Activated B cell treated with CpG ODN at 0.5 μM for 24 hours (primary cell): ENCODE data around the gene KCNJ10. TPM values are rescaled to one million over a fixed set of nuclear protein-coding genes. Genes with fewer than 3 reads are reported as not detected.

Source experiments
- ATAC-seq: fragments of 200-7000 bp; cut with Tn5 transposase; one replicate; pipeline ENCODE4 v1.10.0; 2021; ENCODE audit warnings: low read depth, mild to moderate bottlenecking, moderate library complexity
- CTCF ChIA-PET: fragments of 350-600 bp; sonication (Branson Sonifier 250); formaldehyde crosslinking; loops from one replicate; lab custom pipeline; 2021; ENCODE audit warnings: antibody characterized with exemption; lab: Charles Lee
- POLR2A ChIA-PET: fragments of 350-600 bp; sonication (Branson Sonifier 250); formaldehyde crosslinking; loops from one replicate; lab custom pipeline; 2021; ENCODE audit warnings: antibody characterized with exemption; lab: Charles Lee
- DNase-seq: peaks from one replicate; pipeline ENCODE4 v3.0.0; 2022
- H3K27ac Mint-ChIP-seq: one replicate; pipeline ENCODE4 v1.8.0; 2020; ENCODE audit warnings: mixed read lengths
- H3K27me3 Mint-ChIP-seq: one replicate; pipeline ENCODE4 v1.8.0; 2021; ENCODE audit warnings: mixed read lengths
- H3K36me3 Mint-ChIP-seq: one replicate; pipeline ENCODE4 v1.8.0; 2021; ENCODE audit warnings: low read depth, mixed read lengths
- H3K4me1 Mint-ChIP-seq: one replicate; pipeline ENCODE4 v1.8.0; 2021; ENCODE audit warnings: mixed read lengths
- H3K4me3 Mint-ChIP-seq: one replicate; pipeline ENCODE4 v1.8.0; 2020; ENCODE audit warnings: mild to moderate bottlenecking, mixed read lengths
- H3K9me3 Mint-ChIP-seq: one replicate; pipeline ENCODE4 v1.8.0; 2020; ENCODE audit warnings: mixed read lengths
- CTCF ChIP-seq: fragments of 200-600 bp; IDR thresholded peaks from one replicate; pipeline ENCODE4 v1.8.0; 2022; ENCODE audit warnings: antibody characterized with exemption, mild to moderate bottlenecking
- intact Hi-C: fragments of 100-400 bp; cut with micrococcal nuclease; formaldehyde crosslinking; loops from one replicate; pipeline ENCODE4 v1.15.1; 2024
- total RNA-seq: library from RNA; stranded (reverse); gene quantifications from 2 replicates; pipeline ENCODE4 v1.2.3, GENCODE V29; 2022

Gene KCNJ10
- total RNA-seq, 1 donor from 2014 or later: not detected

GRCh38 chr1:160047111-160047991 is 22.6 kb downstream of the KCNJ10 start:
- peaks cover 29% of the 10 kb centered on the region for H3K27me3 Mint-ChIP-seq
- H3K36me3 Mint-ChIP-seq: no peaks in the 10 kb centered on the region
- DNase-seq (no peak), ATAC-seq (peak; percentile 49)
- POLR2A ChIA-PET: interaction anchor here (1.2 kb wide), 2 partner anchors 15 to 35 kb away, joined by 3 read pairs; partner anchors contain the start of gene PIGM
- no peak for TF ChIP-seq CTCF
- H3K4me1 Mint-ChIP-seq: peaks cover 12% of the 10 kb centered on the region
- no peak overlapping the region for H3K27ac Mint-ChIP-seq
- peak overlapping the region; percentile 72 for H3K4me3 Mint-ChIP-seq
- CTCF ChIA-PET: interaction anchor here (1.0 to 5.0 kb wide), 8 partner anchors 10 to 329 kb away, joined by 3 to 81 read pairs (median 10); partner anchors contain the start of genes KCNJ10, KCNJ9 and PIGM
- intact Hi-C loops: loop anchor here (2.0 kb wide), 1 partner anchor 205 kb away; no protein-coding TSS in a partner anchor
- no peaks in the 10 kb centered on the region for H3K9me3 Mint-ChIP-seq

DNA sequence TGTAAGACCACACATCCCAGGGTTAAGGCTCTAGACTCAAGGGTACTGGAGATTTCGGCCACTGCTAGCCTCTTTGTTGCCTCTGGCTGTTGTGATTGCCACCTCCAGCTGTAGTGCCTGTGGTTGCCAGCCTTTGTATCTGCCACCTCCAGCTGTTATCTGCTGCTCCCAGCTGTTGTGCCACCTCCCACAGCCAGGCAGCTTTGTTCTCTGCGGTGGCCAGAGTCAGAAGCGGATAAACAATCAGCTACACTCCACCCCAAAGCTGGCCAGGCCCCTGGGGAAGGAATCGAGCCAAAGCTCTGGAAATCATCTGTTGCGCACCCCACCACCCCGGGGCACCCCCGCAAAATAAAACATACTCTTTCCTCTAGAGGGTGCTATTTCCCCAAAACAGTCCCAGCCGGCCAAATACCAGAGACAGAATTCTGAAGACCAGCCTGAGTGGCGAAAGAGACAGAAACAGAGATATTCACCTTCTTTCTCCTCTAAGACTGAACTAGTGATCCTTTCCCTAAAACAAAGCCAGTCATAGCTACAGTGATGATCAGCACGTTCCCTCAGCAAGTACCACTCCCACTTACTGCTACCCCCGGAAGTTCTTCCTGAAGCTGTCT is 23.4 kb downstream of the KCNJ10 start:
- Mint-ChIP-seq H3K27me3 (peaks cover 26% of the 10 kb centered on the region), H3K36me3 (no peaks in the 10 kb centered on the region), H3K27ac (peak overlapping the region; percentile 6), H3K4me1 (peaks cover 12% of the 10 kb centered on the region), H3K4me3 (peak overlapping the region; percentile 72), H3K9me3 (no peaks in the 10 kb centered on the region)
- ChIA-PET CTCF (interaction anchor here (0.7 to 5.0 kb wide), 15 partner anchors 8 to 330 kb away, joined by 3 to 81 read pairs (median 5); partner anchors contain the start of genes KCNJ10, KCNJ9 and PIGM), POLR2A (interaction anchor here (1.2 kb wide), 2 partner anchors 14 to 35 kb away, joined by 3 read pairs; partner anchors contain the start of gene PIGM)
- DNase-seq: no peak
- TF ChIP-seq CTCF: no peak
- ATAC-seq: peak; percentile 79
- intact Hi-C loops: loop anchor here (1.0 to 2.0 kb wide), 2 partner anchors 38 to 206 kb away; no protein-coding TSS in a partner anchor

DNA sequence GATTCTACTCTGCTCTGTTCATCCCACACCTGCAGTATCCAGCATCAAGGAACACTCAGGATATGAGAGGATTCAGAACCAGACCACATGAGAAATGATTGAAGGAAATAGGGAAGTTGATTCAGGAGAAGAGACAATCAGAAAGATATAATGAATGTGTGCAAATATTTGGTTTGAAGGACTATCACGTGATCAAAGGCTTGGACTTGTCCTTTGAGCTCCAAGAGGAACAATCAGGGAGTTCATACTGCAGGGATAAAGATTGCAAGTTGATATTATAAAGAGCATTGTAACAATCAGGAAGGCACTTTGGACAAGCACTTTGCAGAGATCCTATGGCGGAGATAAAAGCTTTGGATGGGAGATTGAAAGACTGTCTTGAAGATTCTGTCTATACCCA is 24.3 kb downstream of the KCNJ10 start:
- CTCF ChIA-PET: interaction anchor here (0.9 to 5.0 kb wide), 14 partner anchors 8 to 331 kb away, joined by 3 to 81 read pairs (median 6); partner anchors contain the start of genes KCNJ10, KCNJ9 and PIGM
- H3K9me3 Mint-ChIP-seq: no peaks in the 10 kb centered on the region
- intact Hi-C loops: loop anchor here (1.0 to 2.0 kb wide), 2 partner anchors 39 to 207 kb away; no protein-coding TSS in a partner anchor
- no peak for TF ChIP-seq CTCF
- peaks cover 21% of the 10 kb centered on the region for H3K27me3 Mint-ChIP-seq
- no peaks in the 10 kb centered on the region for H3K36me3 Mint-ChIP-seq
- ATAC-seq: no peak
- peaks cover 12% of the 10 kb centered on the region for H3K4me1 Mint-ChIP-seq
- no peak overlapping the region for H3K27ac Mint-ChIP-seq
- H3K4me3 Mint-ChIP-seq: no peak overlapping the region
- POLR2A ChIA-PET: interaction anchor here (1.2 kb wide), 1 partner anchor 13 kb away, joined by 3 read pairs; the partner anchor contains the start of gene PIGM
- DNase-seq: no peak

- Mint-ChIP-seq H3K4me3 (no peak overlapping the region), H3K27ac (no peak overlapping the region), H3K9me3 (no peaks in the 10 kb centered on the region), H3K27me3 (peaks cover 16% of the 10 kb centered on the region), H3K4me1 (peaks cover 12% of the 10 kb centered on the region), H3K36me3 (no peaks in the 10 kb centered on the region)
- no peak for ATAC-seq
- intact Hi-C loops: no loop called here
- POLR2A ChIA-PET: no interaction called here
- CTCF ChIA-PET: no interaction called here
- no peak for TF ChIP-seq CTCF
- DNase-seq: no peak
Measured at GRCh38 chr1:160043543-160043942, 26.4 kb downstream of the KCNJ10 start.
